Jurkat, Clone E6-1 (cell line): ENCODE results near the gene EHF.
"Not testable (repeated sequence)": the region's sequence is repeated elsewhere in the genome, so short reads cannot be mapped to it uniquely, and the experiment has no call there.

Source experiments
- DNase-seq: peaks from one replicate; pipeline ENCODE4 v3.0.0-alpha.2; 2011; ENCODE audit warnings: low read depth, low spot score
- H3K4me3 ChIP-seq: 2 replicates; pipeline ENCODE4 v1.5.1; 2011; ENCODE audit warnings: mild to moderate bottlenecking, low read length, control low read depth, moderate library complexity

EHF gene

DNA sequence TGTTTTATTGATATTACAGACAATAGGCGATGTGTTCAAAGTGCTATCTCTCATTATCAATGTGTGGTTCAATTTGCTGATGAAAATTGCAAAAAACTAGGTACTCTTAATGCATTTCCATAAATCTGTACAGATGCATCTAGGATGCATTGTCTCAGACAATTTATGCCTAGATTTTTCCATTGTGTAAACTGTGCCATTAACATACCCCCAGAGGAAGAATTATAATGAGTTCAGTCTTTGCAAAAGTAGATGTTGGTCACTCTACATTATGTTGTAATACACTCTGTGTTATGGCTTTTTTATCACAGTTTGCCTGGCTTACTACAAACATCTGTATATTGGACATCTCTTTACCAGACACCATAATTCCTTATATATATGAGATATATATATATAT, 62.5 kb downstream of the EHF start:
- H3K4me3 ChIP-seq: no peak overlapping the region
- DNase-seq: no peak

DNA sequence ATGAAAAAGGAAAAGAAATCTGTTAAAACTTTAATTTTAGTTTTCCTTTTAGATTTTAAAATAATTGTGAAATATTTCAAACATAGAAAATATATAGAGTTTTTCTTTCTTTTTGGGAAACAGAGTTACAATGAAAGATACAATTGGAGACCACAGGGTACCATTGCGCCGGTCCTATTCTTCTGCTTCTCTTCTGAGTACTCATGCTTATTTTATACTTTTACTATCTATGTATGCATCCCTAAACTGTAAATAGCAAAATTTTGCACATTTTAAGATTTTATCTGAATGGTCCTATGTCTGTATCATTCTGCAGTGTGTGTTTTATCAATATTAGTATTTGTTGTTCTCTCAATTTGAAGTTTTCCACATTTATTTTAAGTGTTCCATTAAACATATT, 65.0 kb downstream of the EHF start:
- DNase-seq: no peak

DNA sequence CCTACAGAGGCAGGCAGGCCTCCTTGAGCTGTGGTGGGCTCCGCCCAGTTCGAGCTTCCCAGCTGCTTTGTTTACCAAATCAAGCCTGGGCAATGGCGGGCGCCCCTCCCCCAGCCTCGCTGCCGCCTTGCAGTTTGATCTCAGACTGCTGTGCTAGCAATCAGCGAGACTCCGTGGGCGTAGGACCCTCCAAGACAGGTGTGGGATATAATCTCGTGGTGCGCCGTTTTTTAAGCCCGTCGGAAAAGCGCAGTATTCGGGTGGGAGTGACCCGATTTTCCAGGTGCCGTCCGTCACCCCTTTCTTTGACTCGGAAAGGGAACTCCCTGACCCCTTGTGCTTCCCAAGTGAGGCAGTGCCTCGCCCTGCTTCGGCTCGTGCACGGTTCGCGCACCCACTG, 71.4 kb downstream of the EHF start:
- not testable (repeated sequence) for H3K4me3 ChIP-seq, DNase-seq

More for the DNA sequence above, 65.0 kb downstream of the EHF start:
- H3K4me3 ChIP-seq: no peak overlapping the region

DNA sequence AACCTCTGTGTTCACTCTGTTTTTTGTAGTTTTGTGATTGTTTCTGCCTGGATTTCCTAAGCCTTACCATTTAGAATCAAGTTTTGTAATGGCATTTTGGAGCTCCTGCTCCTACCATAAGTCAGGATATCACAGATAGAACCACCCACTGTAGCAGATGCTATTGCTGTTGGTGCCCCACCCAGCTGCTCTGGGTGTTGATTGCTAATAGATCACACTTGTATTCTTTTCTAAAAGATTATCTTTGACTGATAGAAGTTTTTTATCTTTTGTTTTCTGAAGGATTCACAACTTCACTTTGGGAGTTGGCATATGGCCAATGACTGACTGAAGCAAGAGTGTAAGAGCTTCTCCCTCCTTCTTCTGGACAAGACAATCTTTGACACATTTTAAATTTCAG, 76.0 kb downstream of the EHF start:
- H3K4me3 ChIP-seq: no peak overlapping the region
- DNase-seq: no peak

DNA sequence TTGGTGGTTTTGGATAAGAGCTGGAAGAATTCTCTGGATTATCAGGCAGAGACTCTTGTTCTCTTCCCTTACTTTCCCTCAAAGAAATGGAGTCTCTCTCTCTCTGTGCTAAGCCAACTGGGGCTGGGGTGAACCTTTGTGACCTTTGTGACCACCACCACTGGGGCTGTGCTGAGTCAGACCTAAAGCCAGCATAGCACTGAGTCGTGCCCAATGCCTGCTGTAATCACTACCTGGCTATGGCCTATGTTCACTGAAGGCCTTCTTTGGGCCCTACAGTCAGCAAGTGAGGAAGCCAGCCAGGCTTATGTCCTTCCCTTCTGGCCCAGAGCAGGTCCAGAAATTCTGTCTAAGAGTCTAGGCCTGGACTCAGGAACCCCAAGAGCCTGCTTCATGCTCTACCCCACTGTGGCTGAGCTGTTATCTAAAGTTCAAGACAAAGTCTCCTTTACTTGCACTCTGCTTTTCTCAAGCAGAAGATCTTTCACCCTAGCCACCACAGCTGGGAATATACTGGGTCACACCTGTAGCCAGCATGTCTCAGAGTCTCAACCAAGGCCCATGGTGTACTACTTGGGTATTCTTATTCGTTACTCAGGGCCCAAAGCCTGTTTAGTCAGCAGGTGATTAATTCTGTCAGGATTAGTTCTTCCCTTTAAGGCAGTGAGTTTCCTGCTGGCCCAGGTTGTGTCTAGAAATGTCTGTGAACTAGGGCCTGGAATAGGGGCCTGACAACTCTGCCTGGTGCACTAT, 86.0 kb downstream of the EHF start:
- no peak for DNase-seq
- no peak overlapping the region for H3K4me3 ChIP-seq

DNA sequence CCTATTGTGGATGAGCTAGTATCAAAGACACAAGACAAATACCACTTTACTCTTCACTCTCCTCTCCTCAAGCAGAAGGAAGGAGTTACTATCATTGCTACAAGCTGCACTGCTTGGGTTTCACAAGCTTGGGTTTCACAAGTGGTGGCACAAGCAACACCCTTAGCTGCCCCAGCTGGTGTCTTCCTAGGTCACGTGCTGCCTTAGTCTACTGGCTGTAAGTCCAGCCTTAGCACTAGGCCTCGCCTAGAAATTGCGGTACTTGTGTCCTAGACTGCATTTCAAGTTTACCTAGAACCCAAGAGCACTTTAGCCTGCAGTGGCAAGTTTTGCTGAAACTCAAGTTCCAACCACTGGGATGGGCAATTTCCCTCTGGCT, 86.6 kb downstream of the EHF start:
- H3K4me3 ChIP-seq: no peak overlapping the region
- no peak for DNase-seq
